ENCODE results near the gene GABARAPL2.
"Not testable (repeated sequence)": the region's sequence is repeated elsewhere in the genome, so short reads cannot be mapped to it uniquely, and the experiment has no call there.

DNA sequence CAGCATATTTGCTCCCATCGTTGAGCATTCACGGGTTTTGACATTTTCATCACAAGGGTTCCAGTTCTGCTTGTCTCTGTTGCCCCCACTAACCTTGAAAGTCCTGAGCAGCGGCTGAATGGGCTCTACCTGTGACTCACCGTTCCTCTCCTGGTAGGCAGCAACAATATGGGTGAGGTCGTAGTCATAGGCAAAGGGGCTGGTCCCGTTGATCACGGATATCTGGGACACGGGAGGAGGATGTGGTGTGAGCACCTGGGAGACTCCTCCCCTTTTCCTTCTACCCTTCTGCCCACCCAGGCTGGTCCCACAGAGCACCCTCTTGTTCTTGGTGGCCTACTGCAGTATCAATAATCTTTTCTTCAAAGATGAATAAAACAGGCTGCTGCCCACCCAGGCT, 23.7 kb upstream of the GABARAPL2 start:
- TF ChIP-seq, protein P1, sequence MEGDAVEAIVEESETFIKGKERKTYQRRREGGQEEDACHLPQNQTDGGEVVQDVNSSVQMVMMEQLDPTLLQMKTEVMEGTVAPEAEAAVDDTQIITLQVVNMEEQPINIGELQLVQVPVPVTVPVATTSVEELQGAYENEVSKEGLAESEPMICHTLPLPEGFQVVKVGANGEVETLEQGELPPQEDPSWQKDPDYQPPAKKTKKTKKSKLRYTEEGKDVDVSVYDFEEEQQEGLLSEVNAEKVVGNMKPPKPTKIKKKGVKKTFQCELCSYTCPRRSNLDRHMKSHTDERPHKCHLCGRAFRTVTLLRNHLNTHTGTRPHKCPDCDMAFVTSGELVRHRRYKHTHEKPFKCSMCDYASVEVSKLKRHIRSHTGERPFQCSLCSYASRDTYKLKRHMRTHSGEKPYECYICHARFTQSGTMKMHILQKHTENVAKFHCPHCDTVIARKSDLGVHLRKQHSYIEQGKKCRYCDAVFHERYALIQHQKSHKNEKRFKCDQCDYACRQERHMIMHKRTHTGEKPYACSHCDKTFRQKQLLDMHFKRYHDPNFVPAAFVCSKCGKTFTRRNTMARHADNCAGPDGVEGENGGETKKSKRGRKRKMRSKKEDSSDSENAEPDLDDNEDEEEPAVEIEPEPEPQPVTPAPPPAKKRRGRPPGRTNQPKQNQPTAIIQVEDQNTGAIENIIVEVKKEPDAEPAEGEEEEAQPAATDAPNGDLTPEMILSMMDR (optimal IDR thresholded peaks at IDR 0.05 in 1 of 3, IDR thresholded peaks at IDR 0.05 in 1 of 3, conservative IDR thresholded peaks at IDR 0.05 in 1 of 3; ENCODE audit: extremely low read depth in 1 of 3, insufficient read depth in 2 of 3, low read length in 3 of 3), result not testable (repeated sequence)
- not testable (repeated sequence) for TF ChIP-seq EZH2 (IDR thresholded peaks at IDR 0.05; ENCODE audit: low read length)

All from keratinocyte (primary cell).